RPMI7951 (cell line): ENCODE results near the gene ATP11A. TPM values are rescaled to one million over a fixed set of nuclear protein-coding genes. Genes with fewer than 3 reads are reported as not detected.

Experiments
- DNase-seq: peaks from one replicate; pipeline ENCODE4 v3.0.0-alpha.2; 2012; ENCODE audit warnings: low read depth
- total RNA-seq: library from RNA; depleted of rRNA; stranded (reverse); fragments of >200 nt; shearing (Covaris generic); gene quantifications from 2 replicates; pipeline ENCODE4 v1.2.3, GENCODE V29; 2014; rRNA removed

ATP11A gene
- total RNA-seq, 1 experiment from 2014 or later: 2.2 TPM

DNA sequence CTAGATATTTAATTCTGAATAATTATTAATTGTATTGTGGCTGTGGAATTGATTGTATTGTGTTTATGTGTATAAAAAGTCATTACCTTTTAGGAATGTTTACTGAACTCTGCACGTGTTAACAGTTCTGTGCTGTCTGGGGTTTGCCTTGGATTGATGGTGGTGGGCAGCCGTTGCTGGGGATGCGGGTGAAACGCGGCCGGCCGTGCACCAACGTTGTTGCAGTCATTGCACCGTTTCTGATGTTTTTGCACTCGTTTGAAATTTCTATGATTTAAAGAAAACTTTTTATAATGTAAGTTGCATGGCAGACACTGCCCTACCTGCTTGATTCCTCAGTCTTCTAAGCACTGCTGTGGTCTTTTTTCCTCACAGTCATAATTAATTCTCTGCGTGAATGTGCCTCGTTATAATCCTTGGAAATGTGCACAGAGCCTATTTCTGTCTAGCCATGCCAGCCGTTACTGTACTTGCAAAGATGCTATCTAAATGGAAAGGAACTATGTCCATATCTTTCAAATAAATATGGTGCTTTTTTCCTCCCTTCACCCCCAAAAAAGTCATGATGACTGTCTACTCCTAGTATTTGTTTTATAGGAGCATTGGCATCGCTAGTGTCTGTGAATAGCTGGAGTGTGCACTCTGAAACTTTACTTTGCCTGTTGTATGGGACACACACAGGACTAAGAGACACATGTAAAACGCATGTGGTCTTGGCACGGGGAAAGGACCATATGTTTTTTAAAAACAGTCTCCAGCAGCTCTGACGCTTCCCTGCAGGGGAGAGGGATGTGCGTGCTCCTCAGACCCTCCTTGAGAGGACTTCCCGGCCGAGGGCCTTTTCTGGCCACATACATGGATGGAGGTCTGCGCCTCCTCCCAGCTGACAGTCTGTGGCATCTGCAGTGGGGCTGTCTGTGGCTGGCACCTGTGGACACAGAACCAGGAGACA lies 238.5 kb downstream of the ATP11A start:
- no peak for DNase-seq

GRCh38 chr13:112928972-112929782 lies 239.3 kb downstream of the ATP11A start:
- DNase-seq: peak; percentile 53

- no peak for DNase-seq
Measured at GRCh38 chr13:112929783-112930055, 239.9 kb downstream of the ATP11A start.

- no peak for DNase-seq
Measured at GRCh38 chr13:112930192-112930591, 240.4 kb downstream of the ATP11A start.

GRCh38 chr13:112931028-112931934 lies 241.4 kb downstream of the ATP11A start:
- DNase-seq: peak; percentile 75

GRCh38 chr13:112932971-112933370 lies 243.1 kb downstream of the ATP11A start:
- no peak for DNase-seq

DNA sequence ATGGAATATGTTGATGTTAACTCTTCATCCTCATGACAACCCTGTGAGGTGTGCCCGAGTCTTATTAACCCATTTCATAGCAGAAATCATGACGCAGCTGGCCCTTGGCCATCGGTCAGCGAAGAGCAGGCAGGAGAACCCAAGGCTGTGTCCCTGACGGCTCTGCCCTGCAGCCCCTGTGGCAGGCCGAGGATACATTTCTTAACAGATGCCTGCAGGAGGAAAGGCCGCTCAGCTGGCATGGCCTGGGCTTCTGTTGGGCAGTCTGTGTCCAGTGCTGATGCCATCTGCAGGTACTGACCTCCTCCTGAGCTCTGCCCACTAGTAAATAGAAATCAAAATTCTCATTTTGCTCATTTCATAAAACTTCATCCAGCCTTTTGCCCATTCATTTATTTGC lies 243.8 kb downstream of the ATP11A start:
- no peak for DNase-seq

DNA sequence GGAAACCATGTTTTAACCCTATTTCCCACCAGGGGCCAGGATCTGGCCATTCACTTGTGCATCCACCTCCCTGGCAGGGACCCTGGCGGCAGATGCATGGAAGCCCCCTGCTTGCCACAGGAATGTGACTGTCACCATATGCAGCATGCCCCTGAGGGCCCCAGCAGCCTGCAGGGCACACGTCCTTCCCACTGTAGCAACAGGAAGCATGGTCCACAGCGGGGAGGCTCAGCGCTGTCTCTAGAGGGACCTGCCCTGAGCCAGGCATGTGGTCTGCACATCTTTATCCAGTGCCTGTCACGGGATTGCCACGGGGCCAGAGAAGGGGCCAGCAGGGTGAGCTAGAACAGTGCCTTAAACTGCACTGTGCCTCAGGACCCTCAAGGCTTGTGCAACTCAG lies 244.2 kb downstream of the ATP11A start:
- DNase-seq: no peak

Other genes with a start within 250 kb of the ATP11A start
- gene TUBGCP3, start 101.9 kb upstream of the ATP11A start, total RNA-seq: 14.0 and 17.3 TPM in 2 replicates